HG03095 (cell line): ENCODE measurements around the gene LNX1.

ENCODE experiments used
- ATAC-seq: cut with Tn5 transposase; IDR thresholded peaks from one replicate; pipeline ENCODE4 v1.9.1; 2021; ENCODE audit warnings: moderate library complexity; ENCODE audit not compliant: unreplicated experiment

LNX1 gene

GRCh38 chr4:53541577-53542206, 49.6 kb downstream of the LNX1 start:
- no peak for ATAC-seq

- ATAC-seq, result no peak
Observed at GRCh38 chr4:53538756-53539155, 52.5 kb downstream of the LNX1 start.

- ATAC-seq, result no peak
Observed at GRCh38 chr4:53537606-53538005, 53.7 kb downstream of the LNX1 start.

- no peak for ATAC-seq
Observed at GRCh38 chr4:53536328-53536727, 55.0 kb downstream of the LNX1 start.

- no peak for ATAC-seq
Observed at GRCh38 chr4:53535567-53535966, 55.7 kb downstream of the LNX1 start.

- ATAC-seq, result no peak
Observed at GRCh38 chr4:53534684-53535083, 56.6 kb downstream of the LNX1 start.

GRCh38 chr4:53532521-53532920, 58.8 kb downstream of the LNX1 start:
- ATAC-seq, result no peak

GRCh38 chr4:53531585-53532224, 59.6 kb downstream of the LNX1 start:
- ATAC-seq, result no peak

- no peak for ATAC-seq
Observed at GRCh38 chr4:53529025-53529424, 62.3 kb downstream of the LNX1 start.

GRCh38 chr4:53527930-53528329, 63.4 kb downstream of the LNX1 start:
- ATAC-seq, result no peak

GRCh38 chr4:53527326-53527725, 64.0 kb downstream of the LNX1 start:
- ATAC-seq, result no peak

GRCh38 chr4:53522334-53522733, 69.0 kb downstream of the LNX1 start:
- no peak for ATAC-seq

GRCh38 chr4:53520116-53520515, 71.2 kb downstream of the LNX1 start:
- no peak for ATAC-seq

GRCh38 chr4:53518807-53519206, 72.5 kb downstream of the LNX1 start:
- no peak for ATAC-seq

- ATAC-seq, result no peak
Observed at GRCh38 chr4:53515076-53515475, 76.2 kb downstream of the LNX1 start.

GRCh38 chr4:53514509-53514908, 76.8 kb downstream of the LNX1 start:
- ATAC-seq, result no peak

GRCh38 chr4:53512608-53513007, 78.7 kb downstream of the LNX1 start:
- no peak for ATAC-seq

- ATAC-seq, result no peak
Observed at GRCh38 chr4:53511014-53511413, 80.3 kb downstream of the LNX1 start.

- ATAC-seq, result no peak
Observed at GRCh38 chr4:53510321-53510720, 81.0 kb downstream of the LNX1 start.

GRCh38 chr4:53508446-53508845, 82.8 kb downstream of the LNX1 start:
- ATAC-seq, result no peak

- ATAC-seq, result no peak
Observed at GRCh38 chr4:53507671-53508286, 83.5 kb downstream of the LNX1 start.

- ATAC-seq, result no peak
Observed at GRCh38 chr4:53507058-53507457, 84.2 kb downstream of the LNX1 start.
